Endometrial microvascular endothelial cells (primary cell): ENCODE measurements around the gene CALR. TPM values are rescaled to one million over a fixed set of nuclear protein-coding genes. Genes with fewer than 3 reads are reported as not detected.
"Not testable (repeated sequence)": the region's sequence is repeated elsewhere in the genome, so short reads cannot be mapped to it uniquely, and the experiment has no call there.

Source experiments
- in situ Hi-C: cut with HindIII; loops from 2 replicates; pipeline ENCODE4 v1.10.0; 2017; ENCODE audit warnings: low sequenced_read_pairs, low pct_unique_long_range_greater_than_20kb; ENCODE audit errors: inconsistent ontology term
- total RNA-seq: library from RNA; depleted of rRNA; stranded (reverse); fragments of >200 nt; gene quantifications from one replicate; pipeline ENCODE4 v1.2.3, GENCODE V29; 2015; ENCODE audit errors: inconsistent ontology term

The CALR gene
- total RNA-seq, 1 donor from 2014 or later, result 1,581 TPM

DNA sequence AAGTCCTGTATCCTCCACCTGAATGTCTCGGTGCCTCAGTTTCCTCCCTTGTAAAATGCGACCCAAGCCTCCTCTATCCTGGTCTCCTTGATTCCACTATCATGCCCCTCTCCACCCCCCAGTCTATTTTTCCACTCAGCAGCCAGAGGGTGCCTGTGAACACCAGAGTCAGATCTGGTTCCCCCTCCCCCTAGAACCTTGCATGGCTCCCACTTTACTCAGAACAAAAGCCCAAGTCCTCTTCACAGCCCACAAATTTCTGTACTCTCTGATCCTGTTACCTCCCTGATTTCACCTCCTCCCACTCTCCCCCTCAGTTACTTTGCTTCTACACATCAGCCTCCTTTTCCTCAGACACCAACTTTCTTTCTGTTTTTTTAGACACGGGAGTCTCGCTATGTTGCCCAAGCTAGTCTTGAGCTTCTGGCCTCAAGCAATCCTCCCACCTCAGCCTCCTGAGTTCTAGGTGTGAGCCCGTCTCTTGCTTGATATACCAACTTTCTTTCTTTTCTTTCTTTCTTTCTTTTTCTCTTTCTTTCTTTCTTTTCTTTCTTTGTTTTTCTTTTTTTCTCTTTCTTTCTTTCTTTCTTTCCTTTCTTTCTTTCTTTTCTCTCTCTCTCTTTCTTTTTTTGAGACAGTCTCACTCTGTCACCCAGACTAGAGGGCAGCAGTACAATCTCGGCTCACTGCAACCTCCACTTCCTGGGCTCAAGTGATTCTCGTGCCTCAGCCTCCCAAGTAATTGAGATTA, 31.8 kb downstream of the CALR start:
- in situ Hi-C loops, result no loop called here

DNA sequence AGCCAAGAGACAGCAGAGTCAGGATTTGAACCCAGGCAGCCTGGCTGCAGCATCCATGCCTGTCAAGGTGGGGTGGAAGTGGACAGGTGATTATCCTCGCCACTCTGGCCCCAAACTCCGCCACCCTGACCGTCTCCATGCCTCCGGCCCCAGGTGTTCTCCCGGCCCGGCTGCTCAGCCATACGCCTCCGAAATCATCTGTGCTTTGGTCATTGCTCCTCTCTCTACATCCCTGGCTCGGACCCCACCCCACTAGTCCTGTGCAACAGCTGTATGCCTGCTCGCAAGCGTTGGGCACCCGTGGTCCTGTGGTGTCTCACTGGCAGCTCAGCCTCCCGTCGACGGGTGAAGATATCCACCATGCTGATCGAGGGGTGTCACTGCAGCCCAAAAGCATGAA, 34.8 kb downstream of the CALR start:
- in situ Hi-C loops, result no loop called here

DNA sequence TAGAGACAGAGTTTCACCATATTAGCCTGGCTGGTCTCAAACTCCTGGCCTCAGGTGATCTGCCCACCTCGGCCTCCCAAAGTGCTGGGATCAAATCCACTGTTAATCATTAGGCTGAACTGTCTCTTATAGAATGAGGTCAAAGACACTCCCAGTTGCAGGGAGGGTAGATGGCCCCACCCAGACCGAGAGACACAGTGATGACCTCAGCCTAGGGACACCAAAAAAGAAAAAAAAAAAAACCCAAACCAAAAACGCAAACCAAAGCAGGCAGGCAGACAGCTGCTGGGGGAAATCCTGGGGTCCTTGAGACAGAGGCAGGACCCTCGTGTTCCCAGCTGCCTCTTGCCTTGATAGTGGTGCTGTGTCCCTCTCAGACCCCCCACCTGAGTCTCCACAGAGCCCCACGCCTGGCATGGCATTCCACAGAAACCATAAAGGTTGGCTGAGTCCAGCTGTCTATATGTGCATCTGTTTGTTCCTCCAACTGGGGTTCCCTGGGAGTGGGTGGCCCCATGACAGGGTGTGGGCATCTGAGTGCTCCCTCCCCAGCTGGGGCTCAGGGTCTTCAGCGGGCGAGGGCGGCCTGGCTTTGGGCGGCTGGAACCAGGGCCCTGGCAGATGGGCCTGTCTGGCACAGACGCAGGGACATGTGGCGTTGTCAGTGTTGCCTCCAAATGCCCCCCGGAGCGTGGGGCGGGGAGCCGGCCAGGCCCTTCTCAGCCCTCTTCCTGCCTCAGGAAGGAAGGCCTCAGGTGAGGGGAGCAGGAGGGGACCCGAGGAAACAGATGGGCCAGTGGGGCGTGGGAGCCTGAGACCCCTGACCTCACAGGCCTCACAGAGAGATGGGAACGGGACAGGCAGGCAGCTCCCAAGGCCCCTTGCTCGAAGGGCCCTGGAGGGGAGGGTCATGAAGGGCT, 36.2 kb downstream of the CALR start:
- in situ Hi-C loops, result no loop called here

DNA sequence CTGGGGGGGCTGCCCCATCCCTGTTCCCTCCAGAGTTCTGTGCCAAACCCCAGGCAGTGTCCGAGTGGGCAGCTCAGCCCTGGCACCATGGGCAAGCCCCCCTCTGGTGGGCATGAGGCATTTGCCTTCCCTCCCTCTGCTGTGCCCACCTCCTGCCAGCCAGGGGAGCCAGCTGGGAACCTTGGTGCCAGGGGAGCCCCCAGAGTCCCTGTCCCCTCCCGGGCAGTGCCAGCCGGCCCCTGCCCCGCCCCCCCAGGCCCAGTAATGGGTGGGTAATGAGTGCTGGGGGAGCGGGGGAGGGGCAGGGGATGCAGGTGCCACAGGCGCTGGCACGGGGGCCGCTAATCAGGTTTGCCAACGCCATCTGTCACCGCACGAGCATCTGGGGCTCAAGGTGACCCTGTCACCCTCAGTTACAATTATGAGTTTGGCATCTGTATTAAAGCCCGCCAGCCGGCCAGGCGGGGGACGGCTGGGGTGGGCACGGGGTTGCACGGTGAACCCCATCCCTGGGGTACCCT, 36.9 kb downstream of the CALR start:
- in situ Hi-C loops, result no loop called here

DNA sequence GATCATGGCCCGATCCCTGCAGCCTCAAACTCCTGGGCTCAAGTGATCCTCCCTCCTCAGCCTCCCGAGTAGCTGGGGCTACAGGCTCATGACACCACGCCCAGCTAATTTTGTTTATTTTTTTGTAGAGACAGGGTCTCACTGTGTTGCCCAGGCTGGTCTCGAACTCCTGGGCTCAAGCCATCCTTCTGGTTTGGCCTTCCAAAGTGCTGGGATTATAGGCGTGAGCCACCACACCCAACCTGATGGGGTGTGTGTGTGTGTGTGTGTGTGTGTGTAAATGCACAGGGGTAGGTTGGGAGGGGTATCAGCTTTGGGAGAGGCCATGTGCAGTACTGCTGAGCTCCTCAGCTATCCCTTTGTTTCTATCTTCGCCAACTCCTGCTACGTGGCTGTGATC, 37.7 kb downstream of the CALR start:
- in situ Hi-C loops, result not testable (repeated sequence)

DNA sequence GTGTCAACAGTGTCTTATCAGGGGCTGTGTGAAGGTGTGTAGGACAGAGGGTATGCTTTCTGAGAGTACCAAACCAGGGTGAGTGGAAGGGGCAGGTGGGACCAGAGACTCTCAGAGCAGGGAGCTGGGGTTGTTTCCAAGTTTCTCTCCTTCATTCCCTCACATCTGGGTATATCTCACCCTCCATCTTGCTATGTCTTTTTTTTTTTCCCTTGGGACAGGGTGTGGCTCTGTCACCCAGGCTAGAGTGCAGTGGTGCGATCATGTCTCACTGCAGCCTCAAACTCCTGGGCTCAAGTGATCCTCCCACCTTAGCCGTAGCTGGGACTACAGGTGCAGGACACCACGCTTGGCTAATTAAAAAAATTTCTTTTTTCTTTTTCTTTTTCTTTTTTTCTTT, 41.6 kb downstream of the CALR start:
- in situ Hi-C loops, result no loop called here

DNA sequence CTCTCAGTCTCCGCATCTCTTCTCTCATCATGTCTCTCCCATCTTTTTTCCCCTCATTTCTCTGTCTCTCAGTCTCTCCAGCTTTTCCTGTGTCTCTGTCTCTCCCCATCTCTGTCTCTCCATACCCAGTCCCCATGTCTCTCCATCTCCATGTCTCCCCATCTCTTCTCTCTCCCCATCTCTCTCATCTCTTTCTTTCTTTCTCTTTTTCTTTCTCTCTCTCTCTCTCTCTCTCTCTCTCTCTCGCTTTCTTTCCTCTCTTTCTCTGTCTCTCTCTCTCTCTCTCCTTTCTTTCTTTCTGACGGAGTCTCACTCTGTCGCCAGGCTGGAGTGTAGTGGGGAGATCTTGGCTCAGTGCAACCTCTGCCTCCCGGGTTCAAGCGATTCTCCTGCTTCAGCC, 44.2 kb downstream of the CALR start:
- in situ Hi-C loops, result no loop called here

DNA sequence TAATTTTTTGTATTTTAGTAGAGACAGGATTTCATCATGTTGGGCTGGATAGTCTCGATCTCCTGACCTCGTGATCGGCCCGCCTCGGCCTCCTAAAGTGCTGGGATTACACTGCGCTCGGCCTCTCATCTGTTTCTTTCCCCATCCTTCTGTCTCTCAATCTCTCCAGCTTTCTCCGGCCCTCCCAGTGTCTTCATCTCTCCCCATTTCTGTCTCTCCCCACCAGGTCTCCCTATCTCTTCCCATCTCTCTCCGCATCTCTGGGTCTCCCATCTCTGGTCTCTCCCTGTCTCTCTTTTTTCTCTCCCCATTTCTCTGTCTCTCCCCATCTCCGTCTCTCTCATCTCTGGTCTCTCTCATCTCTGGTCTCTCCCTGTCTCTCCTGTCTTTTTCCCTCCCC, 44.7 kb downstream of the CALR start:
- in situ Hi-C loops, result no loop called here

DNA sequence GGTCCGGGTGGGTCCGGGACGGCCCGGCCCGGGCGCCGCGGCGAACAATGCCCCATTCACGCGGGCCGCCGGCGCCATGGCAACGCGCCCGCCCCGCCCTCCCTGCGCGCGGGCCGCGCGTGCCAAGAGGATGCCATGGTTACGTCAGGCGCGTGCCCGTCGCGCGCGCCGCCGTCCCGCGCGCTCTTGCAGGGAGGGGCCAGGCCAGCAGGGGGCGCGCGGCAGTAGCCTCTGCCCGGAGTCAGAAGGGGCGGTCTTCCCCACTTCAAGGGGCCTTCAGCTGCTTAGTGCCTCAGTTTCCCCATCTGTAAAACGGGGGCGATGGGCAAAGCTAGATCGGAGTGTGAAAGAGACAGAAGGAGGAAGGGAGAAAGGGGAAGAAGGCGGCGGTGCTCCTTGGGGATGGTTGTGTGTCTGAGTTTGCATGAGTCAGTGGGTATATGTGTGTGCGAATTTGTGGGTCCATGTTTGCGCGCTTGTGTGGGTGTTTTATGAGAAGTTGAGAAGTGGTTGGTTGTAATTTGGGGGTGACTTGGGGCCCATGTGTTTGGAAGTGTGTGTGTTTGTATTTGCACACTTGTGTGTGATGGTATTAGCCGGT, 45.2 kb downstream of the CALR start:
- in situ Hi-C loops, result no loop called here

DNA sequence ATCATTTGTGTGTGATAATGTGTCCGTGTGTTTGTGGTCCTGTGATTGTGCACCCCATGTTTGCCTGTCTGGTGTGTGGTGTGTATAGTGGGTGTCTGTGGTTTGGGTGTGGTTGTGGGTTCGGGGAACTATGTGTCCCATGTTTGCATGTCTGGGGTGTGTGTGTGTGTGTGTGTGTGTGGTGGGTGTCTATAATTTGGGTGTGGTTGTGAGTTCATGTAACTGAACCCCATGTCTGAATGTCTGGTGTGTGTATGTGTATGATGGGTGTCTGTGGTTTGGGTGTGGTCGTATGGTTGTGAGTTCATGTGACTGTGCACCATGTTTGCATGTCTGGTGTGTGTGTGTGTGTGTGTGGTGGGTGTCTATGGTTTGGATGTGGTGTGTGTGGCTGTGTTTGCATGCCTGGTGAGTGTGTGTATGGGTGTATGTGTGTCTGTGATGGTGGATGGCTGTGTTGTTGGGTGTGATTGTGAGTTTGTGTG, 45.8 kb downstream of the CALR start:
- in situ Hi-C loops, result no loop called here

DNA sequence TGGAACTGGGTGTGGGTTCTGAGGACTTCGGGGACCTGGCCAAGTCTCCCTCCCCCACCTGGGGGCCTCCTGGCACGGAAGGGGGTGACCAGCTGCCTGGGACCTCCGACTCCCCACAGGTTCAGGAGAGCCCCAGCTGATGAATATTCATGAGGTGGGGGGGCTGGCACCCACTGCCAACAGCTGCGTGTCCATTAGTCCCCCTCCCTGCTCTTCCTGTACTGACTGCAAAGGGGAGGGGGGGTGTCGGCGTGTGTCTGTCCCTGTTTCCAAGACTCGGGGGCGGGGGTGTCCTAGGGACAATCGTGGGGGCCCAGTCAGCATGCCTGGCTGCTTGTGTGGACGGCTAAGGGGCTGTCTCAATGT, 46.3 kb downstream of the CALR start:
- in situ Hi-C loops, result no loop called here

DNA sequence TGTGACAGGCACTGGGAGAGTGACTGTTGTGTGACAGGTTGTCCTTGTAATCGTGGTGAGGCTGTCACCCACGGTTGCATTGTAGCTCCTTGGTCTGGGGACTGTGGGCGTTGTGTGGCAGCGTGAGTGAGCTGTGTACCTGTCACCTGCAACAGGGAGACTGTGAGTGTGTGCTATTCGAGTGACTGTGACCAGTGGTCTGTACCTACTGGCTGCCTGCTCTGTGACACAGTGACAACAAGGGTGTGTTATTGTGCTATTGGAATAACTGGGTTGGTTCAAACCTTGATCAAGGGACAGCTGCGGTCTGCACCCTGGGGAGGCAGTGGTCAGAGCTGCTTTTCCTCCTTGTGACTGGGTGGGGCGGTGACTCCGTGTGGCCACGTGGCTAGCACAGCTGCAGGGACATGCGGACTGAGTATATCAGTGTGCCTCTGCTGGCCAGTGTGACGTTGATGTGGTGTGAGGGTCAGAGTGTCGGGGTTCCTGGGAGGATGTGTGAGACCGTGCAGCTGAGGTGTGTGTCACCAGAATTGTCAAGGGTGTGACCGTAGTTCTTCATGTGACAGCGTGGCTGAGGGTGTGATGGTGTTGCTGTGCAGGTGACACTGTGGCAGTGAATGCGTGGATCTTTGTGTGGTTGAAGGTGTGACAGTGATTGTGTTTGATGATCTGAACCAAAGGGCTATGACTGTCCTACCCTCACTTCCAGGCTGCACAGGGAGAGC, 46.8 kb downstream of the CALR start:
- in situ Hi-C loops, result no loop called here

DNA sequence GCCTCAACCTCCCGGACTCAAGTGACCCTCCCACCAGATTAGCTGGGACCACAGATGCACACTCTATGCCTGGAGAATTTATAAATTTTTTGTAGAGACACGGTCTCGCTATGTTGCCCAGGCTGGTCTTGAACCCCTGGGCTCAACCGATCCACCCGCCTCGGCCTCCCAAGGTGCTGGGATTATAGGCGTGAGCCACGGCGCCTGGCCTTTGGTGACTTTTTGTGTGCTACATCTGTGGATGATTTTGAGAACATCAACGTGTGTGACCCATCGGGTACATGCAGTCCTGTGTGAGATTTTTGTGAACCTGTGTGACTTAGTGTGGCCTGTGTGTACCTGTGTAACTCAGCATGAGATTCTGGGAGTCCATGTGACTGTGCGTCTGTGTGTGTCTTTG, 48.3 kb downstream of the CALR start:
- in situ Hi-C loops, result no loop called here

DNA sequence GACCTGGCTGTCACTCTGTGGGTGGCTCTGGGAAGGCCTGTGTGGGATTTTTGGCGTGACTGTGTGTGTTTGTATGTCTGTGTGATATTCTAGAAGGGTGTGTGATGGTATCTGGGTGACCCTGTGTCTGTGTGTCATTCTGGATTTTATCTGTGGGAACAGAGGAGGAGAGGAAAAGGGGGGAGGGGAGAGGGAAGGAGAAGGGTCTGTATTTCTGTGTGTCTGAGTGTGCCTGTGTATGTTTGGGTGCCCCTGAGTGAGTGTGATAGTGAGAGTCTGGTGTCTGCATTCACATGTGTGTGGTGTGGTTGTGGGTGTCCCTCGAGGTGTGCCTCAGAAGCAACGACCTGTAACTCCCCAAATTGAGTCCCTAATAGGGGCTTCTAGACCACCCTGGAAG, 48.8 kb downstream of the CALR start:
- in situ Hi-C loops, result no loop called here

DNA sequence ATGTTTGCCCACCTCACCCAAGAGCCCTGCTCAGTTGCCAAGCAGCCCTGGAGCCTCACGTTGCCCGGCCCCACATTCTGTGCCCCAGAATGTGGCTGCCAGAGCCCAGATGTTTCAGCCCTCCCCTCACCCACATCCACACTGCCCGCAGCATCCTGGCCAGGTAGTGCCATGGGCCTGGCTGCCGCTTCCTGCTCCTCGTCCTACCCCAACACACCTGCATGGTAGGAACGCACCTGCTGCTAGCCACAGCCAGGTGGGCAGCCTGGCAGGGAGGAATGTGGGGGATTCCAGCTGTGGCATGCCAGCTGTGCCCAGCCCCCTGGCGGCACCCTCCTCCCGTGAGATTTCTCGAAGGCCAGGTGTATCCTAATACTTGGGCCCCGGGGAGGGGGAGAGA, 49.4 kb downstream of the CALR start:
- in situ Hi-C loops, result no loop called here

DNA sequence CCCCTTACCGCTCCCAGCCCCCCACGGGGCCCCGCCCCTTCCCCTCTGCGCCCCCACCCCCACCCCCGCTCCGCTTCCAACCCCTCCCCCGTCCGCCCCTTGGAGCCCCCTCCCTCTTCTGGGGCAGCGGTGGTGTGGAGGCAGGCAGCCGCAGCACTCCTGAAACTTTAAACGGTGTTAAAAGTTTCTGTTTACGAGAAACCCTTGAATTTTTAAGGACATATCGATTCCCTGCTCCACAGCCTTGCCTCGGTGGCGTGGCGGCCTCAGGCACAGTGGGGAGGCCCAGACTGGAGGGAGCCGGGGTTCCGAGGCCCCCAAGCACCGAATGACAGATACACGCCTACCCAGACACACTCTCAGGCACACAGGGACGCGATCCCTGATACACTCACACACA, 52.0 kb downstream of the CALR start:
- in situ Hi-C loops, result no loop called here

DNA sequence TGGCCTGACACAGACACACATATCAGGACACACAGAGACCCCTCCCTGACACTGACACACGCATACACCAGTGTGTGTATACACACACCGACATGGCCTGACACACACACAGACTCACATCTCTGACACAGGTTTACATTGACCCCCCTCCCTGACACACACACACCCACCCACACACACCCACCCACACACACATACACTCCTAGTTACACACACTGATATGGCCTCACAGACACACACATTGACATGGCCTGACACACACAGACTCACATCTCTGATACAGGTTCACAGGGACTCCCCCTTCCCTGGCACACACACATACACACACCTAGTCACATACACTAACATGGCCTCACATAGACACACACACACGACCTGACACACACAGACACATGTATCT, 52.4 kb downstream of the CALR start:
- in situ Hi-C loops, result no loop called here

DNA sequence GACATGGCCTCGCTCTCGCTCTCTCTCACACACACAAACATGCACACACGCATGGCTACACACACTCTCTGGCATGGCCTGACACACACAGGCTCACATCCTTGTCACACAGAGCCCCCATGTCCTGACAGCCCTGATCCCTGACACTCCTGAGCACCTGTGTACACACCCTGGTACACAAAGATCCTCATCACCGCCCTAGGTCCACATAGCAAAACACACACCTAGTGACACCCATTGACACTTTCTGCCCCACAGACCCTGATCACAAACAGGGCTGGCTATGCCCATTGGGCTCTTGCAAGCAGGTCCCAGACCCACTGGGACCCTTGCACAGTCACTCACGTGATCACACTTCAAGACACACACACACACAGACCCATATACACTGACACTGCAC, 52.9 kb downstream of the CALR start:
- in situ Hi-C loops, result no loop called here

DNA sequence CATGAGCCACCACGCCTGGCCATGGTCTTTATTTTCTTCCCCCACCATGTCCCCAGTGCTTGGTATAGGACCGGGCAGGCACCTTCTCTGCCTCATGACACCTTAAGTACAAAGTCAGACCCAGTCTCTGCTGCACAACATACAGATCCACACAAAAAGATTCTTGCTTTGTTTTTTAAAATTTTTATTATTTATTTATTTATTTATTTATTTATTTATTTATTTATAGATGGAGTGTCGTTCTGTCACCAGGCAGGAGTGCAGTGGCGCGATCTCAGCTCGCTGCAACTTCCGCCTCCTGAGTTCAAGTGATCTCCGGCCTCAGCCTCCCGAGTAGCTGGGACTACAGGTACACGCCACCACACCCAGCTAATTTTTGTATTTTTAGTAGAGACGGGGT, 54.3 kb downstream of the CALR start:
- in situ Hi-C loops, result no loop called here
